Caco-2 (cell line): ENCODE results near the gene BCO2. TPM values are rescaled to one million over a fixed set of nuclear protein-coding genes. Genes with fewer than 3 reads are reported as not detected.

Source experiments
- BruUV-seq: library from RNA; stranded (reverse); fragments of 400-500 nt; replicated peaks from 2 replicates; lab custom pipeline; 2021; lab: Mats Ljungman, UMichigan
- CTCF ChIA-PET: fragments of 300-600 bp; sonication (Branson Sonifier 250); formaldehyde crosslinking; loops from one replicate; lab custom pipeline; 2022; ENCODE audit warnings: antibody characterized with exemption; lab: Charles Lee
- POLR2A ChIA-PET: fragments of 300-600 bp; sonication (Branson Sonifier 250); formaldehyde crosslinking; loops from one replicate; lab custom pipeline; 2022; ENCODE audit warnings: antibody characterized with exemption; lab: Charles Lee
- DNase-seq, 2 experiments: peaks; one replicate each; pipeline versions ENCODE4 v3.0.0 to v3.0.0-alpha.2; 2020 to 2022
- H3K27me3 ChIP-seq: replicated peaks from 2 replicates; pipeline ENCODE4 v1.6.0; 2011; ENCODE audit warnings: low read length; ENCODE audit not compliant: control insufficient read depth, insufficient read depth
- H3K36me3 ChIP-seq: 2 replicates; pipeline ENCODE4 v1.5.1; 2011; ENCODE audit warnings: low read length; ENCODE audit not compliant: control insufficient read depth, insufficient read depth
- H3K4me1 ChIP-seq: fragments of 250-450 bp; sonication (Bioruptor Pico); 2 replicates; pipeline ENCODE4 v1.5.1; 2020; ENCODE audit warnings: mild to moderate bottlenecking
- H3K4me3 ChIP-seq: 2 replicates; pipeline ENCODE4 v1.5.1; 2011; ENCODE audit warnings: low read depth, mild to moderate bottlenecking, control low read depth, low read length
- H3K9me3 ChIP-seq: fragments of 250-450 bp; sonication (Bioruptor Pico); 2 replicates; pipeline ENCODE4 v1.5.1; 2020; ENCODE audit warnings: mild to moderate bottlenecking, moderate library complexity
- H3K27ac Mint-ChIP-seq: one replicate; pipeline ENCODE4 v1.8.0; 2022; ENCODE audit warnings: mixed read lengths; ENCODE audit not compliant: unreplicated experiment
- H3K27me3 Mint-ChIP-seq: one replicate; pipeline ENCODE4 v1.8.0; 2022; ENCODE audit warnings: mixed read lengths; ENCODE audit not compliant: insufficient read depth, unreplicated experiment
- H3K36me3 Mint-ChIP-seq: one replicate; pipeline ENCODE4 v1.8.0; 2022; ENCODE audit warnings: mild to moderate bottlenecking, mixed read lengths; ENCODE audit not compliant: insufficient read depth, unreplicated experiment
- H3K4me1 Mint-ChIP-seq: one replicate; pipeline ENCODE4 v1.8.0; 2022; ENCODE audit warnings: low read depth, mixed read lengths; ENCODE audit not compliant: unreplicated experiment
- H3K4me3 Mint-ChIP-seq: one replicate; pipeline ENCODE4 v1.8.0; 2022; ENCODE audit warnings: mild to moderate bottlenecking, moderate library complexity, mixed read lengths; ENCODE audit not compliant: unreplicated experiment
- H3K9me3 Mint-ChIP-seq: one replicate; pipeline ENCODE4 v1.8.0; 2022; ENCODE audit warnings: mixed read lengths; ENCODE audit not compliant: unreplicated experiment
- intact Hi-C: fragments of 100-400 bp; cut with micrococcal nuclease; formaldehyde crosslinking; loops from one replicate; pipeline ENCODE4 v1.10.0; 2022; ENCODE audit not compliant: unreplicated experiment
- total RNA-seq: library from RNA; stranded (reverse); gene quantifications from 2 replicates; pipeline ENCODE4 v1.2.3, GENCODE V29; 2022
- TF ChIP-seq, protein P1 (sequence below), 2 experiments: fragments of 200-600 bp in 1 of 2; IDR thresholded peaks; 1 replicate in 1 of 2; 2 replicates in 1 of 2; pipeline versions ENCODE4 v1.5.1 to v1.8.0; 2011 to 2022; ENCODE audit warnings: antibody characterized with exemption in 1 of 2, control low read depth in 1 of 2, inconsistent platforms in 1 of 2, low read depth in 1 of 2, low read length in 1 of 2, mild to moderate bottlenecking in 1 of 2, moderate library complexity in 1 of 2; ENCODE audit not compliant: insufficient read depth in 1 of 2, severe bottlenecking in 1 of 2, unreplicated experiment in 1 of 2

BCO2 gene
- total RNA-seq, 1 experiment from 2014 or later, result 2.2 TPM

DNA sequence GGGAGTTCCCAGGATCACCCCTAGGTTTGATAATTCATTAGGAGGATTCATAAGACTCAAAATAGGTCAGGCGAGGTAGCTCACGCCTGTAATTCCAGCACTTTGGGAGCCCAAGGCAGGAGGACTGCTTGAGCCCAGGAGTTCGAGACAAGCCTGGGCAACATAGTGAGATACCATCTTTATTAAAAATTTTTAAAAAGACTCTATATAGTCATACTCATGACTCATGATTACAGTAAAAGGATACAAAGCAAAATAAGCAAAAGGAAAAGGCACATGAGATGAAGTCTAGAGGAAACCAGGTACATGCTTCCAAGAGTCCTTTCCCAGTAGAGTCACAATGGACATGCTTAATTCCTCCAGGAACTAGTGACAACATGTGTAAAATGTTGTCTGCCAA is 37.0 kb downstream of the BCO2 start:
- TF ChIP-seq, protein P1, sequence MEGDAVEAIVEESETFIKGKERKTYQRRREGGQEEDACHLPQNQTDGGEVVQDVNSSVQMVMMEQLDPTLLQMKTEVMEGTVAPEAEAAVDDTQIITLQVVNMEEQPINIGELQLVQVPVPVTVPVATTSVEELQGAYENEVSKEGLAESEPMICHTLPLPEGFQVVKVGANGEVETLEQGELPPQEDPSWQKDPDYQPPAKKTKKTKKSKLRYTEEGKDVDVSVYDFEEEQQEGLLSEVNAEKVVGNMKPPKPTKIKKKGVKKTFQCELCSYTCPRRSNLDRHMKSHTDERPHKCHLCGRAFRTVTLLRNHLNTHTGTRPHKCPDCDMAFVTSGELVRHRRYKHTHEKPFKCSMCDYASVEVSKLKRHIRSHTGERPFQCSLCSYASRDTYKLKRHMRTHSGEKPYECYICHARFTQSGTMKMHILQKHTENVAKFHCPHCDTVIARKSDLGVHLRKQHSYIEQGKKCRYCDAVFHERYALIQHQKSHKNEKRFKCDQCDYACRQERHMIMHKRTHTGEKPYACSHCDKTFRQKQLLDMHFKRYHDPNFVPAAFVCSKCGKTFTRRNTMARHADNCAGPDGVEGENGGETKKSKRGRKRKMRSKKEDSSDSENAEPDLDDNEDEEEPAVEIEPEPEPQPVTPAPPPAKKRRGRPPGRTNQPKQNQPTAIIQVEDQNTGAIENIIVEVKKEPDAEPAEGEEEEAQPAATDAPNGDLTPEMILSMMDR (IDR thresholded peaks at IDR 0.05; ENCODE audit: insufficient read depth in 1 of 2, low read depth in 1 of 2, low read length in 1 of 2, severe bottlenecking in 1 of 2, unreplicated experiment in 1 of 2), result no peak
- H3K4me1 Mint-ChIP-seq, result peaks cover 14% of the 10 kb centered on the region
- H3K4me1 ChIP-seq, result peaks cover 13% of the 10 kb centered on the region
- no peak overlapping the region for H3K27ac Mint-ChIP-seq
- DNase-seq, result no peak
- no peaks in the 10 kb centered on the region for H3K36me3 Mint-ChIP-seq
- H3K4me3 Mint-ChIP-seq, result no peak overlapping the region
- POLR2A ChIA-PET, result no interaction called here
- H3K4me3 ChIP-seq, result no peak overlapping the region
- H3K27me3 Mint-ChIP-seq, result peaks cover 6% of the 10 kb centered on the region
- CTCF ChIA-PET, result no interaction called here
- intact Hi-C loops, result loop anchor here (10.0 kb wide), 1 partner anchor 243 kb away; no protein-coding TSS in a partner anchor
- no TSS peak for BruUV-seq
- H3K9me3 ChIP-seq, result no peaks in the 10 kb centered on the region
- H3K9me3 Mint-ChIP-seq, result no peaks in the 10 kb centered on the region
- H3K36me3 ChIP-seq, result no peaks in the 10 kb centered on the region
- no peaks in the 10 kb centered on the region for H3K27me3 ChIP-seq

DNA sequence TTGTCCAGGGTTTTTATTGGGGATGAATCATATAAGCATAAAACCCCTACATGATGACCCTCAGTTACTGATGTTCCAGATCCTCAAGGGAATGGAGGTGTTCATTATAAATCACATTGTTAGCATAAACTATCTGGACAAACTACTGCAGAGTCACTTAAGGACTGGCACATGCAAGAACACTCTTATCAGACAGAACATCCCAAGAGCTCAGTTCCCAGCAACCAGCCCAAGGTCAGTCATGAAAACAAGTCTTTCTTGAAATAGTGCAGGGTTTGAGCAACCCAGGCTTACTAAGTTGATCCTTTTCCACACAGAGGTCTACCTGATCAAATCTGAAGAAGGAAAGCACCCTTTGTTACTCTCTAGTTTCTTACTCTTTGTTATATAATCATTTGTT is 37.4 kb downstream of the BCO2 start:
- Mint-ChIP-seq H3K4me3 (no peak overlapping the region), H3K27me3 (peaks cover 4% of the 10 kb centered on the region), H3K9me3 (no peaks in the 10 kb centered on the region), H3K4me1 (peaks cover 14% of the 10 kb centered on the region), H3K27ac (no peak overlapping the region), H3K36me3 (no peaks in the 10 kb centered on the region)
- DNase-seq, result no peak
- Histone ChIP-seq H3K4me3 (no peak overlapping the region), H3K9me3 (no peaks in the 10 kb centered on the region), H3K36me3 (no peaks in the 10 kb centered on the region), H3K4me1 (peaks cover 13% of the 10 kb centered on the region), H3K27me3 (no peaks in the 10 kb centered on the region)
- ChIA-PET POLR2A (no interaction called here), CTCF (no interaction called here)
- BruUV-seq, result no TSS peak
- intact Hi-C loops, result loop anchor here (10.0 kb wide), 1 partner anchor 242 kb away; no protein-coding TSS in a partner anchor
- TF ChIP-seq, protein P1 (IDR thresholded peaks at IDR 0.05; ENCODE audit: insufficient read depth in 1 of 2, low read depth in 1 of 2, low read length in 1 of 2, severe bottlenecking in 1 of 2, unreplicated experiment in 1 of 2), result no peak

DNA sequence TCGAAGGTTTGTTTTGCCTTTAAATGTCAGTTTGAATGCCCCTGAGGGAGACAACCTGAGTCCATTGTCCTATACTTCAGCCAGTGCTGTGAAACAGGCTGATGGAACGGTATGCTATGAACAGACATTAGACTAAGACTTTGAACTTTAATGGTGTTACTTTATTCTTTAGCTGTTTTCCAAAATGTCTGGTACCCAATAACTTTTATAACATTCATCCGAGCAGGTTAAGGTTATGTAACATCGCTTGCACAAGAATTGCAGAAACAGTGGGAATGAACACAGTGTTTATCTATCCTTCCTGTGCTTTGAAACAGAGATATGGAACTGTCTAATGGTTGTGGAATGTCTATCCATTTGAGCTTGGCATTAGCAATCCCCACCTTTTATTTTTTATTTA is 38.4 kb downstream of the BCO2 start:
- Histone ChIP-seq H3K27me3 (no peaks in the 10 kb centered on the region), H3K4me3 (no peak overlapping the region), H3K36me3 (no peaks in the 10 kb centered on the region), H3K4me1 (peaks cover 13% of the 10 kb centered on the region), H3K9me3 (no peaks in the 10 kb centered on the region)
- Mint-ChIP-seq H3K27ac (no peak overlapping the region), H3K27me3 (peaks cover 2% of the 10 kb centered on the region), H3K4me3 (no peak overlapping the region), H3K4me1 (peaks cover 14% of the 10 kb centered on the region), H3K36me3 (no peaks in the 10 kb centered on the region), H3K9me3 (no peaks in the 10 kb centered on the region)
- BruUV-seq, result no TSS peak
- CTCF ChIA-PET, result interaction anchor here (0.5 to 1.4 kb wide), 6 partner anchors 38 to 342 kb away, joined by 3 to 7 read pairs (median 4); partner anchors contain the start of genes BCO2 and TEX12
- DNase-seq, result peak in 1 of 2 experiments; percentile 62
- intact Hi-C loops, result loop anchor here (10.0 kb wide), 1 partner anchor 241 kb away; no protein-coding TSS in a partner anchor
- TF ChIP-seq, protein P1 (IDR thresholded peaks at IDR 0.05; ENCODE audit: insufficient read depth in 1 of 2, low read depth in 1 of 2, low read length in 1 of 2, severe bottlenecking in 1 of 2, unreplicated experiment in 1 of 2), result no peak
- POLR2A ChIA-PET, result interaction anchor here (0.5 kb wide), 1 partner anchor 60 kb away, joined by 3 read pairs; no protein-coding TSS in a partner anchor
